Stimulated activated CD8-positive, alpha-beta memory T cell treated with anti-CD3 and anti-CD28 coated beads, Interleukin-7, amount 100 ng/mL, for 1 hour (primary cell): ENCODE data around the gene SART3.
"Not testable (repeated sequence)": the region's sequence is repeated elsewhere in the genome, so short reads cannot be mapped to it uniquely, and the experiment has no call there.

ENCODE experiments used
- DNase-seq, 2 donors: peaks; one replicate each; pipeline ENCODE4 v3.0.0-alpha.2; 2020; ENCODE audit warnings: low read depth in 2 of 2

SART3 gene

DNA sequence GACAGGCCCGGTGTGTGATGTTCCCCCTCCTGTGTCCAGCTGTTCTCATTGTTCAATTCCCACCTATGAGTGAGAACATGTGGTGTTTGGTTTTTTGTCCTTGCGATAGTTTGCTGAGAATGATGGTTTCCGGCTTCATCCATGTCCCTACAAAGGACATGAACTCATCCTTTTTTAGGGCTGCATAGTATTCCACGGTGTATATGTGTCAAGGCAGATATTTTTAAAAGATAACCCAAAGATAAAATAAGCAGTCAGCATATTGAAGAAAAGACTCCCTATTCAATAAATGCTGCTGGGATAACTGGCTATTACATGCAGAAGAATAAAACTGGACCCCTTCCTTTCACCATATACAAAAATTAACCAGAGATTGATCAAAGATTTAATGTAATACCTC lies 73.9 kb downstream of the SART3 start:
- not testable (repeated sequence) for DNase-seq

DNA sequence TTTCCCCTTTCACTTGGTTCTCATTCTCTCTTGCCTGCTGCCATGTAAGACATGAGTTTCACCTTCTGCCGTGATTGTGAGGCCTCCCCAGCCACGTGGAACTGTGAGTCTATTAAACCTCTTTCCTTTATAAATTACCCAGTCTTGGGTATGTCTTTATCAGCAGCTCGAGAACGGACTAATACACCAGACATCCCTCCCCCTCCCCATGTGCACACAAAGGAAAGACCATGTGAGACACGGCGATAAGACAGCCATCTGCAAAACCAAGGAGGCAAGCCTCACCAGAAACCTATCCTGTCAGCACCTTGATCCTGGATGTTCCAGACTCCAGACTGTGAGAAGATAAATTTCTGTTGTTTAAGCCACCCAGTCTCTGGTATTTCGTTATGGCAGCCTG lies 75.6 kb downstream of the SART3 start:
- not testable (repeated sequence) for DNase-seq

- DNase-seq: no peak
These were observed 76.1 kb downstream of the SART3 start for GRCh38 chr12:108484845-108485244.

DNA sequence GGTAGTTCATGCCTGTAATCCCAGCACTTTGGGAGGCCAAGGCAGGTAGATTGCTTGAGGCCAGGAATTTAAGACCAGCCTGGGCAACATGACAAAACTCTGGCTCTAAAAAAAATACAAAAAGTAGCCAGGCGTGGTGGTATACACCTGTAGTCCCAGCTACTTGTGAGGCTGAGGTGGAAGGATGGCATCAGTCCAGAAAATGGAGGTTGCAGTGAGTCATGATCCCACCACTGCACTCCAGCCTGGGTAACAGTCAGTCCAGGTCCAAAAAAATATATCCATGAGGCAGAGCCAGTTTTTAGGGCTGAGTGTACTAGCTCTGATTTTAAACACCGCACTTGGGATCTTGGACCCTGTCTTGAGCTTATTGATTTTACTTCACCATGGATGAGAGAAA lies 76.5 kb downstream of the SART3 start:
- no peak for DNase-seq

- DNase-seq: no peak
These were observed 77.5 kb downstream of the SART3 start for GRCh38 chr12:108483213-108484059.

- no peak for DNase-seq
These were observed 78.2 kb downstream of the SART3 start for GRCh38 chr12:108482717-108483212.

GRCh38 chr12:108479364-108480070 lies 81.5 kb downstream of the SART3 start:
- DNase-seq: no peak

GRCh38 chr12:108478611-108479206 lies 82.3 kb downstream of the SART3 start:
- no peak for DNase-seq

DNA sequence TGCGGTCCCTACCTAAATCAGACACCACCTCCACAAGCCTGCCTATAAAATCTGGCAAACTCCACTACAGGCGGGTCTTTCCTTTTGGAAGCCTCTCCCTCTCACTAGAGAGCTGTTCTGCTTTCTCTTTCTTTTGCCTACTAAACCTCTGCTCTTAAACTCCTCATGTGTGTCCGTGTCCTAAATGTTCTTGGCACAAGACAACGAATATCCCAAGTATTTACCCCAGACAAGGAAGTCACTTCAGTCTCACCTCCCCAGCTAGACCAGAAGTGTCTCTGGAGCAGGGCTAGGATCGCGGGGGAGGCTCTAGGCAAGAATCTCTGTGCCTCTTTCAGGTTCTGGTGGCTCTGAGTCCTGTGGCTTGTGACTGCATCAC lies 83.1 kb downstream of the SART3 start:
- no peak for DNase-seq

DNA sequence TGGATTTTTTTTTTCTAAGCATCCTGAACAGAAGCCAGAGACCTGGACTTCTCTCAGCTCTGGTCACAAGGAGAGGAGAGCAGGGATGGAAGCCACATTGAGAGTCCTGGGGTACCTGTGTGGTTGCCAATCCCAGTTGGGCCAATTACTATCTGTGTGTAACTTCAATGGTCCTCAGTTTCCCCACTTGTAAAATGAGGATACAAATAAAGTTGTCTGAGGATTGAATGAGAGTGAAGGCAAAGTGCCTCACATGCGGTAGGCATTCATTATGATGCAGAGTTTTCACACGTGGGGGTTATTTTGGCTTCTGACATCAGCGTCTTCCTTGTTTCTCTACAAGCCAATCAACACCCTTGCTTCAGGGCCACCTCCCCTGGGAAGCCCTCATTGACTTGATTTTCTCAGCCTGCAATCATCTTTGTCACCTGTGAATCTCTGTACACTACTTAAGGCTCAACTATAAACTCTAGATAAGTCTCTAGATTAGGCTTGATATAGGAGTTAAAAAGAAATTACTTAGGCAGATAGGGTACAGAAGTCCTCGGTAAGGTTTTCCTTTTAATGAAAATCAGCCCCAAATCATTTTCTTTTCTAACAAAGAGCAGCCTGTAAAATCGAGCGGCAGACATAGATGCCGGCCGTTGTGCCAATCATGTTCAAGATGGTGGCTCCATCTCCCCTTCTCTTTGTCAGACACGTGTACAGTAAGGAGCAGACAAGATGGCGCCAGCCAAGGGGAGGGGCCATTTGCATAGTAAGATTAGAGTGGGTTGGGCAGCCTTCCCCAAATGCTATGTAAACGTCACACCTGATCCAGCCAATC lies 83.7 kb downstream of the SART3 start:
- no peak for DNase-seq

DNA sequence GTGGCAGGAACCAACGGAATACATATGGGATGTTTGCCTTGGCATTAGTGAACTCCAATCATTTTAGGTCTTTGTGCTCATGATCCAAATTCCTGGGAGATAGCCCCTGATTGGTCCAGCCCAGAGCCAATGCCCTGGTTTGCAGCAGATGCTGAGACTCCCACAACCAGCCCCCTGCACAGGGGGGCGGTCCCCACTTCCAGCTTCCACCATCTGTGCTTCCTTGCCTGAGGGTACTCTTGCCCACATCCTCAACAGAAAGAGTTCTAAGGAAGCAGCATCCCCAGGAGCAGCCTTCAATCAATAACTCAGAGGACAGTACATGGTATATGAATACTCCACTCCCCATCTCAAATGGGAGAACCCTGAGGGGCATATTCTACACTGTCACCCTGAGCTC lies 85.6 kb downstream of the SART3 start:
- no peak for DNase-seq

DNA sequence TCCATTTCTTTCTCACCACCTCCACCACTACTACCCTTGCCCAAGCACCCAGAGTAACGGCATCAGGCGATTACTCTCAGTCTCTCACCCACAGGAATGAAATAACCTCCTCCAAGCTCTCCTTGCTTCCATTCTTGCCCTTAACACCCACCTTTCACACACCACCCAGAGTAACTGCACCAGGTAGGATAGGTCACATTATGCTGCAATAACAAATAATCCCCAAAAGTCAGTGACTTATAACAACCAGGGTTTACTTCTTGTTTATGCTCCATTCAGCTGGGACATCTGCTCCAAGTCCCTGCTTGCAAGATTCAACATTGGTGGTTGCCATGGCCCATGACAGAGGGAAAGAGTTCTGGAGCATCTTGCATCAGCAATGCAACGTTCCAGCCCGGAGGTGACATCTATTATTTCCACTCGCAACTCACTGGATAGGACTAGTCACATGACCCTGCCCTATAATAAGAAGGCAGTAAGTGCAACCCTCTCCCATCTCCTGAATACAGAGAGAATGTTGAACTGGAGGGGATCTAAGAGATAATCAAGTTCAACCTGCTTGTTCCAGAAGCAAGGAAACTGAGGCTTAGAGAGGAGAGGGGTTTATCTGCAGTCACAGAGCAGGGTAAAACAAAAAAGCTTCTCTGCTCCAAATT lies 87.4 kb downstream of the SART3 start:
- DNase-seq: no peak
